Dedifferentiated amniotic fluid mesenchymal stem cell (primary cell): ENCODE measurements around the gene DSCAM.

Source experiments
- DNase-seq: peaks from one replicate; pipeline ENCODE4 v3.0.0-alpha.2; 2016; ENCODE audit errors: extremely low spot score

Gene DSCAM

GRCh38 chr21:39984286-39984991 is 862.5 kb downstream of the DSCAM start:
- no peak for DNase-seq

- no peak for DNase-seq
Observed at GRCh38 chr21:39980241-39980820, 866.6 kb downstream of the DSCAM start.

- DNase-seq, result no peak
Observed at GRCh38 chr21:39979321-39979720, 867.6 kb downstream of the DSCAM start.

- DNase-seq, result no peak
Observed at GRCh38 chr21:39976800-39977199, 870.2 kb downstream of the DSCAM start.

- no peak for DNase-seq
Observed at GRCh38 chr21:39972976-39973770, 873.8 kb downstream of the DSCAM start.

GRCh38 chr21:39972471-39972870 is 874.5 kb downstream of the DSCAM start:
- no peak for DNase-seq

- DNase-seq, result no peak
Observed at GRCh38 chr21:39971956-39972355, 875.0 kb downstream of the DSCAM start.

GRCh38 chr21:39969691-39970364 is 877.1 kb downstream of the DSCAM start:
- DNase-seq, result no peak

GRCh38 chr21:39968010-39968409 is 878.9 kb downstream of the DSCAM start:
- DNase-seq, result no peak

GRCh38 chr21:39966786-39967185 is 880.2 kb downstream of the DSCAM start:
- no peak for DNase-seq

GRCh38 chr21:39965026-39965425 is 881.9 kb downstream of the DSCAM start:
- no peak for DNase-seq

- DNase-seq, result peak; percentile 19
Observed at GRCh38 chr21:39961251-39961650, 885.7 kb downstream of the DSCAM start.
